PC-9 (cell line): ENCODE data around the gene VAT1L. TPM values are rescaled to one million over a fixed set of nuclear protein-coding genes. Genes with fewer than 3 reads are reported as not detected.

Experiments used
- BruUV-seq: library from RNA; stranded (reverse); fragments of 400-500 nt; replicated peaks from 2 replicates; lab custom pipeline; 2021; lab: Mats Ljungman, UMichigan
- CTCF ChIA-PET: fragments of 300-600 bp; sonication (Branson Sonifier 250); formaldehyde crosslinking; loops from one replicate; lab custom pipeline; 2022; ENCODE audit warnings: antibody characterized with exemption; lab: Charles Lee
- POLR2A ChIA-PET: fragments of 300-600 bp; sonication (Branson Sonifier 250); formaldehyde crosslinking; loops from one replicate; lab custom pipeline; 2022; ENCODE audit warnings: antibody characterized with exemption; ENCODE audit not compliant: unreplicated experiment; lab: Charles Lee
- DNase-seq, 2 experiments: peaks; one replicate each; pipeline versions ENCODE4 v3.0.0 to v3.0.0-alpha.2; 2015 to 2022; ENCODE audit warnings: mixed read lengths in 1 of 2
- H2AFZ ChIP-seq: fragments of 200-600 bp; sonication (generic); 2 replicates; pipeline ENCODE4 v1.8.1; 2017; ENCODE audit warnings: antibody characterized with exemption
- H3F3A ChIP-seq: fragments of 200-600 bp; sonication (generic); 2 replicates; pipeline ENCODE4 v1.8.1; 2017; ENCODE audit warnings: antibody characterized with exemption, mild to moderate bottlenecking, low read depth; ENCODE audit not compliant: insufficient read depth
- H3K27ac ChIP-seq: fragments of 200-600 bp; sonication (generic); 2 replicates; pipeline ENCODE4 v1.6.1; 2016; ENCODE audit warnings: mixed run types
- H3K27me3 ChIP-seq: fragments of 200-600 bp; sonication (generic); 2 replicates; pipeline ENCODE4 v1.6.1; 2016; ENCODE audit warnings: low read depth, mixed run types; ENCODE audit not compliant: insufficient read depth
- H3K36me3 ChIP-seq: fragments of 200-600 bp; sonication (generic); 2 replicates; pipeline ENCODE4 v1.6.1; 2016; ENCODE audit warnings: low read depth, mixed run types
- H3K4me1 ChIP-seq: fragments of 200-600 bp; sonication (generic); replicated peaks from 2 replicates; pipeline ENCODE4 v1.6.1; 2016; ENCODE audit warnings: mixed run types; ENCODE audit not compliant: insufficient read depth
- H3K4me2 ChIP-seq: fragments of 200-600 bp; sonication (generic); 2 replicates; pipeline ENCODE4 v1.6.1; 2017; ENCODE audit warnings: mixed run types
- H3K4me3 ChIP-seq: fragments of 200-600 bp; sonication (generic); 2 replicates; pipeline ENCODE4 v1.6.1; 2016; ENCODE audit warnings: mixed run types
- H3K79me2 ChIP-seq: fragments of 200-600 bp; sonication (generic); 2 replicates; pipeline ENCODE4 v1.6.1; 2017; ENCODE audit warnings: low read depth, mixed run types
- H3K9me2 ChIP-seq: fragments of 200-600 bp; sonication (generic); 2 replicates; pipeline ENCODE4 v1.8.1; 2017; ENCODE audit warnings: mild to moderate bottlenecking; ENCODE audit not compliant: insufficient read depth
- H3K9me3 ChIP-seq: fragments of 200-600 bp; sonication (generic); 2 replicates; pipeline ENCODE4 v1.8.1; 2016; ENCODE audit warnings: low read depth; ENCODE audit not compliant: insufficient read depth
- H4K20me1 ChIP-seq: fragments of 200-600 bp; sonication (generic); 2 replicates; pipeline ENCODE4 v1.8.1; 2017; ENCODE audit not compliant: insufficient read depth
- CTCF ChIP-seq: fragments of 200-600 bp; sonication (generic); conservative IDR thresholded peaks from 2 replicates; pipeline ENCODE4 v1.6.1; 2017; ENCODE audit warnings: mixed run types, antibody characterized with exemption, mild to moderate bottlenecking, moderate library complexity
- EZH2 ChIP-seq: fragments of 200-600 bp; sonication (generic); IDR thresholded peaks from 2 replicates; pipeline ENCODE4 v1.8.0; 2017; ENCODE audit warnings: antibody characterized with exemption, low read depth
- intact Hi-C: fragments of 100-400 bp; cut with micrococcal nuclease; formaldehyde crosslinking; loops from one replicate; pipeline ENCODE4 v1.10.0; 2022; ENCODE audit not compliant: unreplicated experiment
- total RNA-seq: library from RNA; stranded (reverse); gene quantifications from 2 replicates; pipeline ENCODE4 v1.2.3, GENCODE V29; 2021

VAT1L gene
- total RNA-seq, 1 experiment from 2014 or later = not detected

- Histone ChIP-seq H3K27me3 (peaks cover 16% of the 10 kb centered on the region), H3K79me2 (no peaks in the 10 kb centered on the region), H2AFZ (no peak overlapping the region), H3K4me3 (no peak overlapping the region), H4K20me1 (no peaks in the 10 kb centered on the region), H3K4me2 (no peak overlapping the region), H3K36me3 (no peaks in the 10 kb centered on the region), H3K27ac (no peak overlapping the region), H3K9me3 (no peaks in the 10 kb centered on the region), H3K4me1 (no peaks in the 10 kb centered on the region), H3F3A (no peaks in the 10 kb centered on the region), H3K9me2 (no peaks in the 10 kb centered on the region)
- POLR2A ChIA-PET = no interaction called here
- CTCF ChIA-PET = no interaction called here
- no TSS peak for BruUV-seq
- TF ChIP-seq CTCF (no peak), EZH2 (no peak)
- intact Hi-C loops = loop anchor here (10.0 kb wide), 1 partner anchor 1598 kb away; the partner anchor contains the start of gene MAF
- DNase-seq = no peak
Observed at GRCh38 chr16:78007121-78007520, 218.8 kb downstream of the VAT1L start.

GRCh38 chr16:78022347-78023060 lies 234.1 kb downstream of the VAT1L start, which contains the start of gene CLEC3A:
Gene CLEC3A, plus strand, starts transcription at chr16:78022548. Its CDS starts 79 bp downstream, at chr16:78022627.
- TF ChIP-seq CTCF = no peak
- TF ChIP-seq EZH2 = no peak
- no peaks in the 10 kb centered on the region for H3K36me3 ChIP-seq
- H3K27ac ChIP-seq = no peak within 1 kb of the TSS
- no peaks in the 10 kb centered on the region for H4K20me1 ChIP-seq
- intact Hi-C loops = no loop called here
- H3K9me3 ChIP-seq = no peaks in the 10 kb centered on the region
- no peak for DNase-seq
- no TSS peak for BruUV-seq
- H3F3A ChIP-seq = no peaks in the 10 kb centered on the region
- no peaks in the 10 kb centered on the region for H3K4me1 ChIP-seq
- H3K9me2 ChIP-seq = no peaks in the 10 kb centered on the region
- peaks cover 48% of the 10 kb centered on the region for H3K27me3 ChIP-seq
- H3K79me2 ChIP-seq = no peaks in the 10 kb centered on the region
- ChIA-PET CTCF (no interaction called here), POLR2A (no interaction called here)
- no peak within 1 kb of the TSS for H3K4me2 ChIP-seq
- no peak within 1 kb of the TSS for H2AFZ ChIP-seq
- no peak within 1 kb of the TSS for H3K4me3 ChIP-seq

DNA sequence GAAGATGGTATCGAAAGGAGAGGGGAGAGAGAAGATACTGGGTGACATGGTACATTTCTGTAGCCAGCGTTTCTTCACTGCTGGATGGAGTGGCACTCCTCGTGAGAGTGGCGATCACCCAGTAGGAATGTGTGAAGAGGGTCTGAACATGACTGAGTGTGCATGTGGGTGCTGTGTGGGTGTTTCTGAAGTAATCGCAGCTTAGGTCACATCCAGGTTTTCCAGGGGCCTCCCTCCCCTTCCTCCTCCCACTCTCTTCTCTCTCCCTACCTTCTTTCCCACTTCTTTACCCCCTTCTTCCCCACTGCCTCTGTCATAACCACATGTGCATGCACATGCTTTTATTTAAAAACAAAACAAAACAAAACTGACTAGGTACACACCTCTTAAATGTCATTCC lies 235.8 kb downstream of the VAT1L start:
- TF ChIP-seq EZH2 (no peak), CTCF (no peak)
- Histone ChIP-seq H3K4me1 (no peaks in the 10 kb centered on the region), H3K9me2 (no peaks in the 10 kb centered on the region), H4K20me1 (no peaks in the 10 kb centered on the region), H3F3A (no peaks in the 10 kb centered on the region), H3K4me2 (no peak overlapping the region), H2AFZ (no peak overlapping the region), H3K9me3 (no peaks in the 10 kb centered on the region), H3K36me3 (no peaks in the 10 kb centered on the region), H3K79me2 (no peaks in the 10 kb centered on the region), H3K27ac (no peak overlapping the region), H3K4me3 (no peak overlapping the region), H3K27me3 (peaks cover 40% of the 10 kb centered on the region; the same call in 1 of the 2 replicates)
- BruUV-seq = no TSS peak
- intact Hi-C loops = no loop called here
- no peak for DNase-seq
- POLR2A ChIA-PET = no interaction called here
- CTCF ChIA-PET = no interaction called here
